ENCODE data around the gene JAZF1.

The JAZF1 gene

GRCh38 chr7:28187012-28187411 lies 6.4 kb upstream of the JAZF1 start:
- DNase-seq (ENCODE audit: low read depth, low spot score): no peak
- in situ Hi-C loops (cut with HindIII; ENCODE audit: low sequenced_read_pairs): no loop called here
- H3K4me3 ChIP-seq (ENCODE audit: low read depth, low read length): no peak overlapping the region
- TF ChIP-seq CTCF (IDR thresholded peaks at IDR 0.05; ENCODE audit: low read depth, low read length): no peak

GRCh38 chr7:28183627-28184026 lies 3.0 kb upstream of the JAZF1 start:
- DNase-seq (ENCODE audit: low read depth, low spot score): no peak
- no peak overlapping the region for H3K4me3 ChIP-seq (ENCODE audit: low read depth, low read length)
- in situ Hi-C loops (cut with HindIII; ENCODE audit: low sequenced_read_pairs): no loop called here
- no peak for TF ChIP-seq CTCF (IDR thresholded peaks at IDR 0.05; ENCODE audit: low read depth, low read length)

GRCh38 chr7:28182071-28182471 lies 1.5 kb upstream of the JAZF1 start:
- TF ChIP-seq CTCF (IDR thresholded peaks at IDR 0.05; ENCODE audit: low read depth, low read length): no peak
- DNase-seq (ENCODE audit: low read depth, low spot score): no peak
- in situ Hi-C loops (cut with HindIII; ENCODE audit: low sequenced_read_pairs): no loop called here
- H3K4me3 ChIP-seq (ENCODE audit: low read depth, low read length): no peak overlapping the region

GRCh38 chr7:28181416-28181815 lies 821 bp upstream of the JAZF1 start:
- DNase-seq (ENCODE audit: low read depth, low spot score): no peak
- no peak for TF ChIP-seq CTCF (IDR thresholded peaks at IDR 0.05; ENCODE audit: low read depth, low read length)
- H3K4me3 ChIP-seq (ENCODE audit: low read depth, low read length): no peak overlapping the region
- in situ Hi-C loops (cut with HindIII; ENCODE audit: low sequenced_read_pairs): no loop called here

GRCh38 chr7:28180031-28180363 lies 598 bp downstream of the JAZF1 start:
- in situ Hi-C loops (cut with HindIII; ENCODE audit: low sequenced_read_pairs): no loop called here
- no peak for TF ChIP-seq CTCF (IDR thresholded peaks at IDR 0.05; ENCODE audit: low read depth, low read length)
- no peak for DNase-seq (ENCODE audit: low read depth, low spot score)
- H3K4me3 ChIP-seq (ENCODE audit: low read depth, low read length): peak overlapping the region; percentile 78

GRCh38 chr7:28179120-28180030 lies 1.2 kb downstream of the JAZF1 start:
- TF ChIP-seq CTCF (IDR thresholded peaks at IDR 0.05; ENCODE audit: low read depth, low read length): no peak
- DNase-seq (ENCODE audit: low read depth, low spot score): peak; percentile 45
- in situ Hi-C loops (cut with HindIII; ENCODE audit: low sequenced_read_pairs): no loop called here
- H3K4me3 ChIP-seq (ENCODE audit: low read depth, low read length): peak overlapping the region; percentile 78
